ENCODE results near the gene SH3PXD2A.

Gene SH3PXD2A

GRCh38 chr10:103874730-103875129 lies 19.4 kb upstream of the SH3PXD2A start:
- DNase-seq, result no peak

GRCh38 chr10:103872137-103872931 lies 17.0 kb upstream of the SH3PXD2A start:
- DNase-seq, result no peak

GRCh38 chr10:103871006-103871405 lies 15.6 kb upstream of the SH3PXD2A start:
- DNase-seq, result no peak

- no peak for DNase-seq
These were observed 15.1 kb upstream of the SH3PXD2A start for GRCh38 chr10:103870516-103870915.

- DNase-seq, result no peak
These were observed 14.0 kb upstream of the SH3PXD2A start for GRCh38 chr10:103869336-103869735.

GRCh38 chr10:103868200-103868599 lies 12.8 kb upstream of the SH3PXD2A start:
- no peak for DNase-seq

GRCh38 chr10:103861505-103861904 lies 6.1 kb upstream of the SH3PXD2A start:
- DNase-seq, result no peak

- DNase-seq, result peak; percentile 33
These were observed 4.0 kb upstream of the SH3PXD2A start for GRCh38 chr10:103859161-103860086.

GRCh38 chr10:103858360-103858759 lies 3.0 kb upstream of the SH3PXD2A start:
- DNase-seq, result no peak

GRCh38 chr10:103856797-103857170 lies 1.4 kb upstream of the SH3PXD2A start:
- no peak for DNase-seq

GRCh38 chr10:103855852-103856796 lies 748 bp upstream of the SH3PXD2A start:
- DNase-seq, result no peak

- no peak for DNase-seq
These were observed 537 bp downstream of the SH3PXD2A start for GRCh38 chr10:103854686-103855391.

- no peak for DNase-seq
These were observed 1.1 kb downstream of the SH3PXD2A start for GRCh38 chr10:103854265-103854685.

- no peak for DNase-seq
These were observed 1.7 kb downstream of the SH3PXD2A start for GRCh38 chr10:103853428-103854264.

- no peak for DNase-seq
These were observed 2.5 kb downstream of the SH3PXD2A start for GRCh38 chr10:103852856-103853255.

GRCh38 chr10:103852189-103852711 lies 3.1 kb downstream of the SH3PXD2A start:
- no peak for DNase-seq

GRCh38 chr10:103851261-103851660 lies 4.1 kb downstream of the SH3PXD2A start:
- no peak for DNase-seq

- DNase-seq, result no peak
These were observed 4.8 kb downstream of the SH3PXD2A start for GRCh38 chr10:103850572-103850895.

GRCh38 chr10:103849880-103850571 lies 5.3 kb downstream of the SH3PXD2A start:
- no peak for DNase-seq

- DNase-seq, result no peak
These were observed 6.0 kb downstream of the SH3PXD2A start for GRCh38 chr10:103849212-103849877.
